Subcutaneous abdominal adipose tissue (tissue), 5 donors: Measurements from ENCODE around the gene CBX4.

Experiments
- H3K27ac ChIP-seq: one replicate; pipeline ENCODE4 v1.7.0; 2013; ENCODE audit warnings: low read depth, mild to moderate bottlenecking, inconsistent platforms, low read length, moderate library complexity
- H3K27me3 ChIP-seq, 5 donors: one replicate each; pipeline ENCODE4 v1.7.0; 2013; ENCODE audit warnings: low read length in 5 of 5, inconsistent platforms in 1 of 5; ENCODE audit not compliant: control insufficient read depth in 5 of 5, insufficient read depth in 4 of 5
- H3K36me3 ChIP-seq, 5 donors: one replicate each; pipeline ENCODE4 v1.7.0; 2013; ENCODE audit warnings: low read length in 5 of 5; ENCODE audit not compliant: control insufficient read depth in 5 of 5, insufficient read depth in 5 of 5
- H3K4me1 ChIP-seq, 5 donors: one replicate each; pipeline ENCODE4 v1.7.0; 2013; ENCODE audit warnings: low read length in 5 of 5, mild to moderate bottlenecking in 3 of 5, moderate library complexity in 1 of 5; ENCODE audit not compliant: control insufficient read depth in 5 of 5, insufficient read depth in 5 of 5
- H3K4me3 ChIP-seq, 5 donors: one replicate each; pipeline ENCODE4 v1.7.0; 2013; ENCODE audit warnings: low read length in 5 of 5, low read depth in 1 of 5
- H3K9ac ChIP-seq, 5 donors: one replicate each; pipeline ENCODE4 v1.7.0; 2013; ENCODE audit warnings: low read length in 5 of 5, mild to moderate bottlenecking in 4 of 5, moderate library complexity in 3 of 5
- H3K9me3 ChIP-seq, 5 donors: one replicate each; pipeline ENCODE4 v1.7.0; 2013; ENCODE audit warnings: low read length in 5 of 5; ENCODE audit not compliant: control insufficient read depth in 5 of 5
- donor health status: healthy.
- donor health status: healthy.
- donor health status: healthy.
- donor health status: healthy.
- donor health status: healthy.

The CBX4 gene

DNA sequence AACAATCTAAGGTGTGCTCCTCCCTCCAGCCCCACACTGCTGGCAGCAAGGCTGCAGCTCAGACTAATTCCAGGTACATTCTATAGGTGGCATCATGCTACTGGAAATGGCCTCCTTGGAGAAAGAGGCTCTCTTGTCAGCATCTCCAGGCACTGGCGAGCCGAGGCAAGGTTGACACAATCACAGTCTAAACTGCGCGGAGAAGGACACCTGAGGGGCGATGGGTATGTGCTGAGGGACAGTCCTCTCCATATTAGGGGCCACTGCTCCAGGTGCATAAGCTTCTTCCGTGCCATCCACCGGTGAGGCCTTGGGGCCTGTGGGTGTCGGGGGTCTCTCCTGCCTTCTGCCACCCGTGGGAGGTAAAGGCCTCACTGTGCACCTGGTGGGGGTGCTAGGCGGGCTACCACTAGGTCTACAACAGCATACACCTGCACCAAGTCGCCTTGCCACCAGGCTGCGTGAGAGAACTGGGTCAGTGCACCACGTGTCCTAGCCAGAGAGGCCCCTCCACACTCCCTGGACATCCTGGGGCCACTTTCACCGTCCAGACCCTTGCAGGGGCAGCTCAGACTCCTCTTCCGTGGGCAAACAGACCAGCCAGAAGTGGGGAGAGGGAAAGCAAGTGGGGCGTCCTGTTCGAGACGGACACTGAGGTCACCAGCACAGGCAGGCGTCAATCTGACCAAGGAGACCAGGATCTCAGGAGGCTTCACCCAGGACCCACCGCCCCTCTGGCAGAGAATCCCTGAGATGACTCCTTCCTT, 30.3 kb downstream of the CBX4 start:
- H3K4me3 ChIP-seq = no peak overlapping the region
- no peaks in the 10 kb centered on the region for H3K9me3 ChIP-seq
- H3K27ac ChIP-seq = no peak overlapping the region
- no peaks in the 10 kb centered on the region for H3K36me3 ChIP-seq
- H3K4me1 ChIP-seq = peaks cover 0 to 43% (median 29%) of the 10 kb centered on the region in 5 donors
- no peak overlapping the region for H3K9ac ChIP-seq
- H3K27me3 ChIP-seq = peaks cover 77 to 86% (median 81%) of the 10 kb centered on the region in 5 donors

DNA sequence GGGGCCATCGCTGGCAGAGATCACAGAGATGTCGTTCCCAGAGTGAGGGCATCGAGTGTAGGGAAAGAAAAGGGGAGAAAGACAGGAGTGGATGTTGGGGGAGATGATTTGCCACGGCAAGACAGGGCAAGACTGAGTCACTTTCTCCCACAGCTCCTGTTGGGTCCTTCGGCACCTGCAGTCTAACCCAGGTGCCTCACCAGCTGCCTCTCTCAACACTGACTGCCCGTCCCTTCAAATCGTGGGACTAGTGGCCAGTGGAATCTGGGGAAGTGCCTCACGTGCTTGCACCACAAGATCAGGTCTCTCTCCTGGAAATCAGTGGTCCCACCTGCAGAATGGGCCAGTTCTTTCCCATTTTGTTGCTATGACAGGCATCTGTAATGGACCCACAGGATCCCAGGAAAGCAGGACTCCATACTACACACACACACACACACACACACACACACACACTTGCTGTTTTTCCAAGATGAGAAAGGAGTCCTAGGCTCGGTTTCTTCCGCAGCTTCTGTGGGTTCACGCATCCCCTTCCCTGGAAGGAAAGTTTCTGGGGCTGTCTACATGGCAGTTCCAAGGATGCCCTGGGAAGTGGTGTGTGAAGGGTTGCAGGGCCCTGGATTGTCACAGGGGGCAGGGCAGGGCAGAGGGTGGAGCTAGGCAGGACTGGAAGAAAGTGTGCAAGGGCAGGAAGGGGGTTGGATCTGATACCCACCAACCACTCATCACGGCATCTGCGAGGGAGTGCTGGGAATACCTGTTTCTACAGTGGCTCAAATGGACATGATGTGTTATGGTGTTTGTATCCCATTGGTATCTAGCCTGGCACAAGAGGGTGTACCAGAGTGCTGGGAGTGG, 32.1 kb downstream of the CBX4 start:
- Histone ChIP-seq H3K4me1 (peaks cover 0 to 46% (median 32%) of the 10 kb centered on the region in 5 donors), H3K9me3 (no peaks in the 10 kb centered on the region), H3K36me3 (no peaks in the 10 kb centered on the region), H3K27me3 (peaks cover 85 to 93% (median 89%) of the 10 kb centered on the region in 5 donors), H3K27ac (no peak overlapping the region), H3K4me3 (no peak overlapping the region), H3K9ac (no peak overlapping the region)

DNA sequence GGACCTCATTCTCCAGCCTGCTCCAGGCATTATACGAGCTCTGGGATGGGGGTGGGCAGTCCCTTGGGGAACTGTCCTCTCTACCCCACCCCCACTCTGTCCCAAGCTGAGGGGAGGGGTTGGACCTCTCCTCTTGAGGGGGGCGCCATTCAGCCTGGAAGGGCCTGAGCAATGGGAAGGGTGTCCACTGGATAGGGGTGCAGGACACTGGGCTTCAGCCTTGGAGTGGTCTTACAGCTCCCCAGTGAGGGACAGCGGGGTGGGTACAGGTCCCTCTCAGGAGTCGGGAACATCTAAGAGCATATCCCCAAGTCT, 32.8 kb downstream of the CBX4 start:
- Histone ChIP-seq H3K9ac (no peak overlapping the region), H3K36me3 (no peaks in the 10 kb centered on the region), H3K9me3 (no peaks in the 10 kb centered on the region), H3K4me3 (no peak overlapping the region), H3K27ac (no peak overlapping the region), H3K4me1 (peaks cover 0 to 42% (median 30%) of the 10 kb centered on the region in 5 donors), H3K27me3 (peaks cover 85 to 93% (median 89%) of the 10 kb centered on the region in 5 donors)

DNA sequence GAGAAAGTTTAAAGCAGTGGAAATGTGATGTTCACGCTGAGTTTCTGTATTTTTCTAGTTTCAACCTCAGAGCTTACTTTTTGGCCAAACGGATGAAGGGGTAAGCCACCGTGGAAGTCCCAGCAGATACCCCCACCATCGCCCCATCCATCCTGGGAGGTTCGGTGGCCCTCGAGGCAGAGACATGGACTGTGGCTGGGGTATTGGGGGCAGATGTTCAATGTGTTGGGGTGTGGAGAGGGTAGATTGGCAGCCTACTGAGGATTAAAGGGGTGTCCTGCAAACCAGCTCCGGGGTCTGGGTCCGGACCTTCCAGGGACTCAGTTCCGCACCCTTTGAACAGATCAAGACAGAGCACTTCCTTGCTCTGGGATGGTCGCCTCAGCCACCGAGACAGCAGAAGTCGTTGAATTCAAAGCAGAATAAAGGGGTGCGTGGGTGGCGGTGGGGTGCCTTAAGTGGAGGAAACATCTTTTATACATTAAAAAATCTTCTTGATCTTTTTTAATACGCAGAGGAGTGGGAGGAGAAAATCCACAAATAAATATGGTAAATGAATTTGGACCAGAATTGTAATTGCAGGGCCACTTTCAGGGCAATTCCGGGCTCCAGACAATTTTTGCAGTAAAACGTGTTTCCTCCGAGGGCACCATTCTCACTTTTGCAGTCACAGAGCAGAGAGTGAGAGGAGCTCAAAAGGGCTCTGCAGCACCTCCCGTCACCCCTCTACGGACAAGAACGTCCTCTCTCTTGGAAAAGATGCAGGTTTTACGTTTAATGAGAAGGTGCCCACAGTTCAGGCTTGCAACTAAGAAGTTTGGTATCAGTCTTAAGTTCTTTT, 34.2 kb downstream of the CBX4 start:
- peaks cover 90 to 95% (median 93%) of the 10 kb centered on the region in 5 donors for H3K27me3 ChIP-seq
- H3K9ac ChIP-seq = no peak overlapping the region
- no peak overlapping the region for H3K27ac ChIP-seq
- no peaks in the 10 kb centered on the region for H3K9me3 ChIP-seq
- H3K36me3 ChIP-seq = no peaks in the 10 kb centered on the region
- H3K4me1 ChIP-seq = peaks cover 0 to 45% (median 34%) of the 10 kb centered on the region in 5 donors
- no peak overlapping the region for H3K4me3 ChIP-seq

DNA sequence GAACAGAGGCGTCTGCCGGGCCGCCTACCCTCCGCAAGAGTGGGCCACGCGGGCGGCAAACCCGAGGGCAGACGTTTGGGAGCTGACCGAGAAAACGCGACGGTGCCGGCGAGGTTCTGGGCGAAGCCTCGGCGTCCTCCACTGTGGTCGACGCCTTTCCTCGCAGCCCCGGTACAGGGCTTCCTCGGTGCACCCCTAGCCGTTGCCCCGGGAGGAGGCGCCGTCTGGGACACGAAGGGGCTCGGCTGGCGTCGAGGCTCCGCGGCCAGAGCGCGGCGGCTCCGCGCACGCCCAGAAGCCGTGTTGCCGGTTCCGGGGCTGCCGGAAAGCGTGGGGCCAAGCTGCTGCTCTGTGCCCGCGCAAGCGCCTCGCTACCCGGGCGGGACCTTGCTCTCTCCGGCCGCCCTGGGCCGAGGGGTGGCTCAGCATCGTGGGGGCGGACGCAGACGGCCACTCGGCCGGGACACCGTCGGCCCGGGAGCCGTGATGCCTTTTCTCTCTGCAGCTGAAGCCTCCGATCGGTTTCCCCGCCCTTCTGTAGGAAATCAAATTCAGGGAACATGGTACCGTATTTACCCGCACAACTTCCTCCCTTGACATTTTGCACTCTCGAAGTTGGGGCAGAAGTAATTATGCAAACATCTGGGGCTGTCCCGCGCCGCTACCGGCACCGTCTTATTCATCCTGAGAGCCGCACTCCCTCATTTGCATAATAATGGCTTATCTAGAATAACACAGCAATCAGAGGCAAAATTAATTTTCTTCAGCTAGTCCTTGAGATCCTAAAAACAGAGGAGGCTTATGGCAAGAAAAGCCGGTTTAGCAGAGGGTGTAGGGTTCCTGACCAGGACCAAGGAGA, 35.0 kb downstream of the CBX4 start:
- H3K4me3 ChIP-seq = peak overlapping the region in 1 of 5 donors; percentile 36
- no peaks in the 10 kb centered on the region for H3K36me3 ChIP-seq
- no peak overlapping the region for H3K9ac ChIP-seq
- no peaks in the 10 kb centered on the region for H3K9me3 ChIP-seq
- peaks cover 0 to 51% (median 42%) of the 10 kb centered on the region in 5 donors for H3K4me1 ChIP-seq
- no peak overlapping the region for H3K27ac ChIP-seq
- peaks cover 96 to 99% (median 99%) of the 10 kb centered on the region in 5 donors for H3K27me3 ChIP-seq

DNA sequence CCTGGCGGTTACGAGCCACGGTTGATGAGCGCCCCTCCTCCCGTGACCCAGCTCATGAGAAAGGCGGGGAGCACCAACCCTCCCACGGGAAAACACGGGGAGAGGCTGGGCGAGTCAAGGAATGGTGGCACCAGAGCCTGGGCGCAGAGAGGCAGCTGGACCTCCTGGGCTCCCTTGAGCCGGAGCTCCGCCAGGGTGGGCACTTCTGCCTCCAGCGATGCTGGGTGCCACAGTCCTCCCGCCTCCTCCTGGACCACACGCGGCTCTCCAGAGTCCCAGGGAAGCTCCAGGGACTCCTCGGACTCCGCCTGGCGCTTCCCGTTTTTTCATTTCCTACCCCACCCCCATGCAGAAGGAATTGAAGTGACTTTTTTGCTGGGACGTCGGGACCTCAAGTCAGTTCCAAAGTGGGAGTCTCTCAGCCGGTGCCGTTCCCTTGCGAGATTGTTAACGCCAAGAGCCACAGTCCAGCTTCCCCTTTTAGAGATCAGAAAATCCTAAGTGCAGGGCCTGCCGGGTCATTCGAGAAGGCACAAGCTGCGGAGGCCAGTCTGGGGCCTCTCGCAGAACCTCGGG, 35.7 kb downstream of the CBX4 start:
- no peaks in the 10 kb centered on the region for H3K9me3 ChIP-seq
- no peak overlapping the region for H3K4me3 ChIP-seq
- H3K9ac ChIP-seq = no peak overlapping the region
- H3K27ac ChIP-seq = no peak overlapping the region
- peaks cover 92 to 99% (median 98%) of the 10 kb centered on the region in 5 donors for H3K27me3 ChIP-seq
- no peaks in the 10 kb centered on the region for H3K36me3 ChIP-seq
- peaks cover under 1 to 56% (median 48%) of the 10 kb centered on the region in 5 donors for H3K4me1 ChIP-seq

DNA sequence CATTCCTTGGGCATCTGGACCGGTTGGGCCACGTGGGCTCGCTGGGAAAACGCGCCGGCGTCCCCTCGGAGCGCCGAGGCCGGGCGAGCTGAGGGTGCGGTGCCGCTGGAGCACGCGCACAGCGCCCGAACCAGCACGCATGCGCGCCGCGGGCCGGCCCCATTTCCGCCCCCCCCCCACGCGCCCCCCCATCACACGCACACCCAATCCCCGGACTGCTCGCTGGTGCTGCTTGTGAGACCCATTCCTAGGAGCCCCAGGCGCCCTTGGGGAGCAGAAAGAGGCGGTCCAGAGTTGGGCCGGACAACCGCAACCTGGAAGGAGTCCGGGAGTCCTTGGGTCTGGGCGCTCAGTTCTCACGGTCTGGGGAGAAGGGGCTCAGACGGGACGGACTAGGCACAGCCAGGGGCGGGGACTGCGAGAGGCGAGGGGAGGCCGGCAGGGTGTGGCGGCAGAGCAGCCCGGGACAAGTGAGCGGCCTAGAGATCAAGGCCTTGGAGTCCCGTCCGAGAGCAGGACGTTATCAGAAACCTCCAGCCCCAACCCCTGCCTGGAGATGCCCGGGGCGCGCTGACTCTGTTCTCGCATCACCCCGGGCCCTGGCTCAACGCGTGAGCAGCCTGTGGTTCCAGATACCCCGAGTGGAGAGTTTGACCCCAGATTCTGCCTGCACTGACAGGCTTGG, 36.4 kb downstream of the CBX4 start:
- Histone ChIP-seq H3K36me3 (no peaks in the 10 kb centered on the region), H3K27ac (no peak overlapping the region), H3K9ac (no peak overlapping the region), H3K4me1 (peaks cover 2 to 62% (median 55%) of the 10 kb centered on the region in 5 donors), H3K9me3 (no peaks in the 10 kb centered on the region), H3K4me3 (no peak overlapping the region), H3K27me3 (peaks cover 92 to 99% (median 98%) of the 10 kb centered on the region in 5 donors)

DNA sequence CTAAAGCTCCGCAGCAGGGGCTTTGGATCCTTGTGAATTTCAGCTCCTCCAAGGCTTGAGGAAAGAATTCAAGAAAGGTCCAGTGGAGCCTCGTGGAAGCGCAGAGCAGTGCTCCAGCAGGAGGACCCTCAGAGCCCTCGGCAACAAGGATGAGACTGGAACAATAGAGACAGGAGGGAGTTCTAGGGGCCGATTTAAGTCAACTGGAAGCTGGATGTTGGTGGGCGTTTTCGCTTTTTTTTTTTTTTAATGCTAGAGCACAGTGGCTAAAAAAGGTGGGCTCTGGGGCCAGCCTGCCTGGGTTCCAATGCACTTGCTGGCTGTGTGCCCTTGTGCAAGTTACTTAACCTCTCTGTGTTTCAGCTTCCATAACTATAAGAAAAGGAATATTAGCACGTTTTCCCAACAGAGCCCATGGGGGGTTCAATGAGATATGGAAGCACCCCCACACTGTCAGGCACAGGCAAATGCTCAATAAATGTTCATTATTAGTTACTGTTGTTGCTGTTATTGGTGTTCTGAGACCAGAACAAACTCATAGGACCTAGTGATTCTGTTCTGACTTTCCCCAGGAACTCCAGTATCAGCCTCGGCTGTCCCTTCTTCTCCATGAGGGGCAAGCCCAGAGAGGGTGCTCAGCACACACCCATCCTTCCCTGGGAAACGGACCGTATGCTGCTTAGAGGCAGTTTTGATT, 37.1 kb downstream of the CBX4 start:
- H3K4me3 ChIP-seq = no peak overlapping the region

More for the DNA sequence above, 37.1 kb downstream of the CBX4 start:
- H3K27me3 ChIP-seq = peaks cover 85 to 93% (median 91%) of the 10 kb centered on the region in 5 donors
- no peaks in the 10 kb centered on the region for H3K9me3 ChIP-seq
- H3K36me3 ChIP-seq = no peaks in the 10 kb centered on the region
- no peak overlapping the region for H3K27ac ChIP-seq
- no peak overlapping the region for H3K9ac ChIP-seq
- peaks cover 2 to 65% (median 57%) of the 10 kb centered on the region in 5 donors for H3K4me1 ChIP-seq
